K562 (cell line): ENCODE measurements around the gene RXRA.

ENCODE experiments used
- FOXM1 ChIP-seq, 2 experiments: fragments of 450-650 bp in 1 of 2; sonication (generic) in 1 of 2; formaldehyde crosslinking in 1 of 2; IDR thresholded peaks; 2 replicates each; pipeline versions ENCODE4 v1.6.1 to v1.9.0; 2017 to 2022; ENCODE audit warnings: low read depth in 2 of 2, mild to moderate bottlenecking in 2 of 2, missing genetic modification reagents in 1 of 2, moderate library complexity in 1 of 2
- HMGXB4 ChIP-seq: sonication (generic); formaldehyde crosslinking; IDR thresholded peaks from 2 replicates; pipeline ENCODE4 v1.8.1; 2023; ENCODE audit warnings: mild to moderate bottlenecking, missing genetic modification reagents

- TF ChIP-seq FOXM1 (IDR thresholded peaks at IDR 0.05; ENCODE audit: low read depth) (no peak), FOXM1 (CRISPR knock-in tag; IDR thresholded peaks at IDR 0.05; ENCODE audit: low read depth) (no peak), HMGXB4 (no peak)
Measured at GRCh38 chr9:134377976-134378375, 51.7 kb downstream of the RXRA start.
